Mucosa of stomach (tissue), 1 donor: Measurements from ENCODE around the gene SMURF2.
"Not testable (repeated sequence)": the region's sequence is repeated elsewhere in the genome, so short reads cannot be mapped to it uniquely, and the experiment has no call there.

ENCODE experiments used
- H3K27me3 ChIP-seq: one replicate; pipeline ENCODE4 v1.7.0; 2013; ENCODE audit warnings: mild to moderate bottlenecking, low read length; ENCODE audit not compliant: control insufficient read depth, insufficient read depth
- H3K36me3 ChIP-seq: one replicate; pipeline ENCODE4 v1.7.0; 2013; ENCODE audit warnings: low read length; ENCODE audit not compliant: control insufficient read depth, insufficient read depth
- H3K4me1 ChIP-seq: one replicate; pipeline ENCODE4 v1.7.0; 2013; ENCODE audit warnings: mild to moderate bottlenecking, low read length; ENCODE audit not compliant: control insufficient read depth, insufficient read depth
- H3K4me3 ChIP-seq: one replicate; pipeline ENCODE4 v1.7.0; 2013; ENCODE audit warnings: low read length
- H3K9ac ChIP-seq: one replicate; pipeline ENCODE4 v1.7.0; 2013; ENCODE audit warnings: mild to moderate bottlenecking, low read length, moderate library complexity
- H3K9me3 ChIP-seq: one replicate; pipeline ENCODE4 v1.7.0; 2013; ENCODE audit warnings: mild to moderate bottlenecking, low read length, moderate library complexity; ENCODE audit not compliant: control insufficient read depth
- donor health status: Pancreatic carcinoma.

The SMURF2 gene

DNA sequence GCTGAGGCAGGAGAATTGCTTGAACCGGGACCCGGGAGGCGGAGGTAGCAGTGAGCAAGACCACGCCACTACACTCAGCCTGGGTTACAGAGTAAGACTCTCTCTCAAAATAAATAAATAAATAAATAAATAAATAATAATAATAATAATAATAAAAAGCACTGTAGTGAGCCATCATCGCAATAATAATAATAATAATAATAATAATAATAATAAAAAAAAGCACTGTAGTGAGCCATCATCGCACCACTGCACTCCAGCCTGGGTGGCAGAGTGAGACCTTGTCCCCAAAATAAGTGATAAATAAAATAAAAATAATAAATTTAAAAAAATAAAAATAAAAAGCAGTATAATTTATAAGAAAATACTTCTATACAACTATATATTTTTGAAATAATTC, 40.3 kb downstream of the SMURF2 start:
- Histone ChIP-seq H3K36me3 (no peaks in the 10 kb centered on the region), H3K4me1 (peaks cover 9% of the 10 kb centered on the region), H3K4me3 (no peak overlapping the region), H3K27me3 (no peaks in the 10 kb centered on the region), H3K9me3 (no peaks in the 10 kb centered on the region), H3K9ac (no peak overlapping the region)

DNA sequence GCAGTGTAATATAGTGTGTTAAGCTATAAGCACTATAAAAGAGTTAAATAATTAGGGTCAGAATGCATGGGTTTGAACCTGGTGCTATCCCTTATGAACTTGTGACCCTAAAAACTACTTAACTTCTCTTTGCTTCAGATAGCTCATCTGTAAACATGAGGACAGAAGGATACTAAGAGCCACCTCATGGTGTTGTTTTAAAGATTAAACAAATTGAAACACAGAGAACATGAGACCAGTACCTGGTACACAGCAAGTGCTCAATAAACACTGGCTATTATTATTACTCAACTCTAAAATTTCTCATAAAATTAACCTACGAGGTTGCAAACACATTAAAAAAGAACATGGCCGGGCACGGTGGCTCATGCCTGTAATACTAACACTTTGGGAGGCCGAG, 43.3 kb downstream of the SMURF2 start:
- no peaks in the 10 kb centered on the region for H3K9me3 ChIP-seq
- no peaks in the 10 kb centered on the region for H3K27me3 ChIP-seq
- peaks cover 9% of the 10 kb centered on the region for H3K4me1 ChIP-seq
- no peak overlapping the region for H3K9ac ChIP-seq
- no peak overlapping the region for H3K4me3 ChIP-seq
- H3K36me3 ChIP-seq = no peaks in the 10 kb centered on the region

DNA sequence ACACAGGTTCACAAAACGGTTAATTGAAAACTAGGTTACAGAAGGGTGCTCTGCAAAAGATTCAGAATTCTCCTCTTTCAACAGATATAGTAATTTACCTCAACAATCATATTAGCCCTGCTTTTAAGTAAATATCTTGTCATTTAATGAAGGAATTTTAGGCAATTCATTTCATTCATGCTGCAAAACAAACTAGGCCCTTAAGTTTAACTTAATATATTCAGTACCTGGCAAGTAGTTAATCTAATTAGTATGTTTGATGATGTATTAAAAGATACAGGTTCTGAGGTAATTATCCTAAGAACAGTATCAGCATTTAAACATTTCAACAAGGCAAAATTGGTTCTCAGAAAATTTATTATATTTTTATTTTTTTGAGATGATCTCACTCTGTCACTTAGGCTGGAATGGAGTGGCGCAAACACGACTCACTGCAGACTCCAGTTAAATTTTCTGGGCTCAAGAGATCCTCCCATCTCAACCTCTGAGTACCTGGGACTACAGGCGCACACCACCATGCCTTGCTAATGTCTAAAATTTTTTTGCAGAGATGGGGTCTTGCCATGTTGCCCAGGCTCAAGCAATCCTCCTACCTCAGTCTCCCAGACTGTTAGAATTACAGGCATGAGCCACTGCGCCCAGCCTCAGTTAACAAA, 44.9 kb downstream of the SMURF2 start:
- H3K36me3 ChIP-seq = no peaks in the 10 kb centered on the region
- no peak overlapping the region for H3K9ac ChIP-seq
- H3K9me3 ChIP-seq = no peaks in the 10 kb centered on the region
- no peaks in the 10 kb centered on the region for H3K27me3 ChIP-seq
- H3K4me3 ChIP-seq = no peak overlapping the region
- peaks cover 9% of the 10 kb centered on the region for H3K4me1 ChIP-seq

DNA sequence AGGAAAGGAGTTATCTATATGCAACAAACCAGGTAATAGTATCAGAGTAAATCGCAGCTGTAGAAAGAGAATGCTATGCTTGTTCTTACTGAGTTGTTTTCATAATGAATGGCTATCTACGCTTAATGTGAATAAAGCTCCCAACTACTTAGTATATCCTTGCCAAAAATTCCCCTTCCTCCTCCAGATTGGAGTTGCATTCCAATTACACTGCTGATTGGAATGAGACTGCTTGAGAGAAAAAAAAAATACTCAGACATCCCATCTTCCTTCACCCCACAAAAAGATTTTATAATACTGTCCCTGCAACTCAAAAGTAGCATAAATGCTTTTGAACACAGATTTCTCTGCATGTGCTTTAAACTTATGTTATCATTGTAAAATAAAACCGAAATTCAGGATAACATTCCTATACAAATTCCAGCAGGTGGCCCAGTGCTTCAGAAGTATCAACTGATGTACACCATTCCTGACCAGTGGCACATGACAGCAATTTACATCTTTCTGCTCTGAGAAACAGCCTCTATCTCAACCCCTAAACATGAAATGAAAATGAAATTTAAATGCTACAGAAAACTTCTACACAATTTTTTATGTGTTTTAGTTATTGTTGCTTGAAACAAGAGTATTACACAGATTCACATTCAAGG, 47.0 kb downstream of the SMURF2 start:
- Histone ChIP-seq H3K4me3 (no peak overlapping the region), H3K9me3 (no peaks in the 10 kb centered on the region), H3K27me3 (no peaks in the 10 kb centered on the region), H3K9ac (no peak overlapping the region), H3K36me3 (no peaks in the 10 kb centered on the region), H3K4me1 (peaks cover 5% of the 10 kb centered on the region)

DNA sequence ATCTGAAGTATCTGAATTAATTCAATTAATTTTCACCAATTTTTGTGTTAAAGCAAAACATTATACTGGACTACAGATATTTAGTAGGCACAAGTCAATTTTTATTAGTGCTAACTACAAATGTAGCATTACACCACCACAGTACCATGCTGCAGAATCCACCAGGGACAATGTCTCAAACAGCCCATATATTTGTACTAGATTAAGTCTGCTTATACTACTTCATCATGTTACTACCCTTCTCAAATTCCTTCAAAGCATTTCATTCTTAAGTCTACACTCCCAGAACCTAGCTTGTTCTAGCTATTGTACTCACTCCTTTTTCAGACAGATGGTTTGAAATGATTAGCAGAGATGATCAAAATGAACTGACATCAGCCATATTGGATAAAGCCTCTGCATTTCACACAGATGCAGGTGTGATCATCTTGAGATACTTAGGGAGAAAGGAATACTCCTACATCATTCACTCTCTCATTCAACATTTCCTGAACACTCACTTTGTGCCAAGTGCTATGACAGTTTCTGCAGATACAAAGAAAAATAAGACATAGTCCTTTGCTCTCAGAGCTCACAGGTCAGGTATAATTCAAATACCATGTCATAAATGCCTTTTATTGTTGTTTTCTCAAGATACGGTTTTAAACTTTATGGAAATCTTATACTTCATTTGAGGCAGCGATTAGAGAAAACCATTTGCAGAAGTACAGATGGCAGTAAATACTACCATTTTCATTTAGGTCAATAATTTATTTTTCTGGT, 47.7 kb downstream of the SMURF2 start:
- Histone ChIP-seq H3K4me1 (no peaks in the 10 kb centered on the region), H3K27me3 (no peaks in the 10 kb centered on the region), H3K36me3 (no peaks in the 10 kb centered on the region), H3K9ac (no peak overlapping the region), H3K9me3 (no peaks in the 10 kb centered on the region), H3K4me3 (no peak overlapping the region)

DNA sequence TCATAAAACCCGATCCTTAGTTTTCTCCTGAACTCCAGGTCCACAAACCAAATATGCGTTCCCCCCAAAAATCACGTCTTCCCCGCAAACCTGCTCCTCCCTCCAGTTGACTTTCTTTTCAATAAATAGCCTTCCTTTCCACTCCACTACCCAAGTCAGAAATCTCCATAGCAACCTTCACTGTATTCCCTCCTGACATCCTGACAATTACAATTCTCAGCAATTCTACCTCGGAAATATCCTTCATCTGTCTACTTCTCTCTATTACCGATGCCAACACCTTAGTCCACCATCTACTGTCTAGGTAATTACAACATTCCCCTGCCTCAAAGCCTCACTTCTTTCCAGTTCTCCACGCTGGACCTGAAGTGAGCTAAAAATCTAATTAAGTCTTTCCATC, 50.7 kb downstream of the SMURF2 start:
- H3K9ac ChIP-seq = no peak overlapping the region
- no peaks in the 10 kb centered on the region for H3K4me1 ChIP-seq

DNA sequence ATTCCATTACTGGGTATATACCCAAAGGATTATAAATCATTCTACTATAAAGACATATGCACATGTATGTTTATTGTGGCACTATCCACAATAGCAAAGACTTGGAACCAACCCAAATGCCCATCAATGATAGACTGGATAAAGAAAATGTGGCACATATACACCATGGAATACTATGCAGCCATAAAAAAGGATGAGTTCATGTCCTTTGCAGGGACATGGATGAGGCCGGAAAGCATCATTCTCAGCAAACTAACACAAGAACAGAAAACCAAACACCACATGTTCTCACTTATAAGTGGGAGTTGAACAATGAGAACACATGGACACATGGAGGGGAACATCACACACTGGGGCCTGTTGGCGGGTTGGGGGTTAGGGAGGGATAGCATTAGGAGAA, 51.9 kb downstream of the SMURF2 start:
- not testable (repeated sequence) for H3K4me1 ChIP-seq, H3K27me3 ChIP-seq, H3K4me3 ChIP-seq, H3K9ac ChIP-seq, H3K36me3 ChIP-seq, H3K9me3 ChIP-seq

More for the DNA sequence above, 50.7 kb downstream of the SMURF2 start:
- H3K27me3 ChIP-seq = no peaks in the 10 kb centered on the region
- no peaks in the 10 kb centered on the region for H3K9me3 ChIP-seq
- H3K36me3 ChIP-seq = no peaks in the 10 kb centered on the region
- H3K4me3 ChIP-seq = no peak overlapping the region

DNA sequence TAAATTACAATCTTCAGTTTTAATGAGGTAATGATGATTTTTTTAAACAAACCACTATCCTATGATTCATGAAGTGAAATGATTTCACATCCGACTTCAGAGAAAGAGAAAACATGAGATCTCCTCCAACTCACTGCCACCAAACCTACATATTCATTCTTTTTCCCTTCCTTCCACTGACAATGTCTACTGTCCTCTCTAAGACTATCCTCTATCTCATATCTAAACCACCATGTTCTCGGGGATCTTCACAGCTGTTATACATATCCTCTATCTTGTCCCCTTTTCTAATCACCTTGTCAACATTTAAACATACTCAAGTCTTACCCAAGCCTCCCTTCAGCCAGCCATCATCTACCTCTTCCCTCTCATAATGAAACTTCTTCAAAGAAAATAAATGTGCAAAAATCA, 53.5 kb downstream of the SMURF2 start:
- H3K36me3 ChIP-seq = no peaks in the 10 kb centered on the region
- no peak overlapping the region for H3K4me3 ChIP-seq
- H3K27me3 ChIP-seq = no peaks in the 10 kb centered on the region
- no peak overlapping the region for H3K9ac ChIP-seq
- no peaks in the 10 kb centered on the region for H3K4me1 ChIP-seq
- no peaks in the 10 kb centered on the region for H3K9me3 ChIP-seq

DNA sequence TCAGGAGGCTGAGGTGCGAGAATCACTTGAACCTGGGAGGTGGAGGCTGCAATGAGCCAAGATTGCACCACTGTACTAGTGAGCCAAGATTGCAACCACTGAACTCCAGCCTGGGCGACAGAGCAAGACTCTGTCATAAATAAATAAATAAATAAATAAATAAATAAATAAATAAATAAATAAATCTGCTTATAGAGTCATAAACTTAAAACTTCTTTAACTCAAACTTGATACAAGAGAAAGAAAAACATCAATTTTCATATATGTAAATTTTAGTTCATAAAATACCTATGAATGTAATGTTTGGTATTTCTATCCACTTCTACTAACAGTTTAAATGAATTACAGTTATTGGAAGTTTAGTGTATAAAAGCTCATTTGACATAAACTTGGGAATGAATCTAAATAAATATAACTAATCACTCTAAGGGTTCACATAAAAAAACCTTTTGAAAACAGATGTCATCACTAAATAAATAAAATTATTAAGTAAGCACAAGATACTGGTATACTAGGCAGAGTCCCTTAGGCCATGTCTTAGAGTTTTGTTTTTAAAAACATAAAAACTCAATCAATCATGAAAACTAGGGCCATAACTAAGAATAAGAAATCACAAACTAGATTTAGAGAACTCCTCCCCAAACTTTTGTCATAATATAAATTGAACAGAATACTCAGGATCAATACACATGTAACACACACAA, 54.1 kb downstream of the SMURF2 start:
- Histone ChIP-seq H3K27me3 (no peaks in the 10 kb centered on the region), H3K4me3 (no peak overlapping the region), H3K36me3 (no peaks in the 10 kb centered on the region), H3K4me1 (no peaks in the 10 kb centered on the region), H3K9ac (no peak overlapping the region), H3K9me3 (no peaks in the 10 kb centered on the region)

DNA sequence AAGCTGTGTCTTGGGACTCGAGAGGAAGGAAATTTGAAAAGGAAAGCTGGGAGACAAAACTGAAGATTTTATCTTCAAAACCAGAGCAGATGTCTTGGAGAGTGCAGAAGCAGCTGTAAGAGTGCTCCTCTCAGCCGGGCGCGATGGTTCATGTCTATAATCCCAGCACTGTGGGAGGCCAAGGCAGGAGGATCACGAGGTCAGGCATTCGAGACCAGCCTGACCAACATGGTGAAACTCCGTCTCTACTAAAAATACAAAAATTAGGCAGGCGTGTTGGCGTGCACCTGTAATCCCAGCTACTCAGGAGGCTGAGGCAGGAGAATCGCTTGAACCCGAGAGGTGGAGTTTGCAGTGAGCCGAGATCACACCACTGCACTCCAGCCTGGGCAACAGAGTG, 57.6 kb downstream of the SMURF2 start:
- H3K9me3 ChIP-seq, H3K4me1 ChIP-seq, H3K36me3 ChIP-seq, H3K27me3 ChIP-seq, H3K9ac ChIP-seq, H3K4me3 ChIP-seq: not testable (repeated sequence)

DNA sequence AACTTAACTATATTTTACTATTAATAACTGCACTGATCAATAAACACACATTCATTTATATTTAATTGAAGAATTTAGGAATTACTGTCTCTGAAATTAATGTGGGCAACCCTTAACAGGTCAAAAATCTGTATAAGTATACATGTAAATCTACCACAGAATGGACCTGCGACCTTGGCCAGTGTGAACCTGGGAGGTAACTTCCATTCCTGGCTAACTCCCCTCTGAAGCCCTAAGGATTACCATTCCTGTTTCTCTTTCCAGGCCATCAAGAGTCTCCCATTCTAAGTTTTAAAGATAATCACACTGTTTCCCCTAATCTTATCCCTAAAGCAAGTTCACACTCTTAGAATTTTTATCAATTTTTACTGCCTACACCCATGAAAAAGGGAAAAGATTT, 58.1 kb downstream of the SMURF2 start:
- Histone ChIP-seq H3K9me3 (no peaks in the 10 kb centered on the region), H3K4me1 (peaks cover 7% of the 10 kb centered on the region), H3K9ac (no peak overlapping the region), H3K4me3 (no peak overlapping the region), H3K36me3 (no peaks in the 10 kb centered on the region), H3K27me3 (no peaks in the 10 kb centered on the region)

DNA sequence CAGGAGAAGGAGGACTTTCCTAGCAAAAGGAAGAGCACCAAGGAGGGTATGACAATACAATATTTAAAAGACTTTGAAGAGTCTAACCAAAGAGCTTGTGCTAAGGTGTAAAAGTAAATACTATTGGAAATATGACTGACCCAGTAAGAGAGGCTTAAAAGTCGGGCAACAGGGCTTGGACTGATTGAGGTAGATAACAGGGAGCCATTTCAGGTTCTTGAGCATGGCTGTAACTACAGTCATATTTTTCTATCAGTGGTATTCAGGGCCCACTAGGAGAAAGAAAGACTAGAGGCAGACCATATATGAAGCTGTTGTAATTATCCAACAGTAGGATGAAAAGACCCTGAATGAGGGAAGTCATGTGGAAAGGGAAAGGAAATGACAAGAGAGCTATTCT, 62.3 kb downstream of the SMURF2 start:
- Histone ChIP-seq H3K4me1 (peaks cover 9% of the 10 kb centered on the region), H3K4me3 (no peak overlapping the region), H3K36me3 (no peaks in the 10 kb centered on the region), H3K9ac (no peak overlapping the region), H3K27me3 (no peaks in the 10 kb centered on the region), H3K9me3 (no peaks in the 10 kb centered on the region)
